Endothelial cell (in vitro differentiated cells): Measurements from ENCODE around the gene MCOLN1. TPM values are rescaled to one million over a fixed set of nuclear protein-coding genes. Genes with fewer than 3 reads are reported as not detected.

Experiments used
- DNase-seq: peaks from one replicate; pipeline ENCODE4 v3.0.0; 2021; ENCODE audit warnings: low spot score
- H3K27ac Mint-ChIP-seq: one replicate; pipeline ENCODE4 v1.8.0; 2021; ENCODE audit warnings: mixed read lengths, inconsistent platforms; ENCODE audit not compliant: unreplicated experiment
- H3K27me3 Mint-ChIP-seq: one replicate; pipeline ENCODE4 v1.8.0; 2021; ENCODE audit warnings: mild to moderate bottlenecking, moderate library complexity, mixed read lengths, inconsistent platforms; ENCODE audit not compliant: unreplicated experiment
- H3K36me3 Mint-ChIP-seq: one replicate; pipeline ENCODE4 v1.8.0; 2021; ENCODE audit warnings: mild to moderate bottlenecking, low read depth, mixed read lengths, inconsistent platforms; ENCODE audit not compliant: unreplicated experiment
- H3K4me1 Mint-ChIP-seq: one replicate; pipeline ENCODE4 v1.8.0; 2021; ENCODE audit warnings: mild to moderate bottlenecking, mixed read lengths, inconsistent platforms; ENCODE audit not compliant: unreplicated experiment
- H3K4me3 Mint-ChIP-seq: one replicate; pipeline ENCODE4 v1.8.0; 2021; ENCODE audit warnings: mild to moderate bottlenecking, mixed read lengths, inconsistent platforms; ENCODE audit not compliant: unreplicated experiment
- H3K9me3 Mint-ChIP-seq: one replicate; pipeline ENCODE4 v1.8.0; 2021; ENCODE audit warnings: mixed read lengths, inconsistent platforms; ENCODE audit not compliant: unreplicated experiment
- CTCF ChIP-seq: fragments of 200-600 bp; sonication (generic); IDR thresholded peaks from one replicate; pipeline ENCODE4 v1.5.0; 2021; ENCODE audit warnings: antibody characterized with exemption; ENCODE audit not compliant: unreplicated experiment
- total RNA-seq: library from RNA; stranded (reverse); fragmentation: NEBNext Ultra II Directional; extraction: Animal tissue kit (Norgen Biotek cat#: 25700); gene quantifications from one replicate; pipeline ENCODE4 v1.2.1, GENCODE V29; 2021; ENCODE audit not compliant: unreplicated experiment

Gene MCOLN1
- total RNA-seq, 1 donor from 2014 or later, result 24.2 TPM

GRCh38 chr19:7524523-7524922 lies 2.1 kb downstream of the MCOLN1 start:
- peaks cover 20% of the 10 kb centered on the region for H3K27me3 Mint-ChIP-seq
- peaks cover 6% of the 10 kb centered on the region for H3K36me3 Mint-ChIP-seq
- H3K4me3 Mint-ChIP-seq, result no peak overlapping the region
- no peak for TF ChIP-seq CTCF
- no peak for DNase-seq
- H3K4me1 Mint-ChIP-seq, result peaks cover 5% of the 10 kb centered on the region
- no peaks in the 10 kb centered on the region for H3K9me3 Mint-ChIP-seq
- no peak overlapping the region for H3K27ac Mint-ChIP-seq

GRCh38 chr19:7524992-7525739 lies 2.7 kb downstream of the MCOLN1 start:
- DNase-seq, result no peak
- Mint-ChIP-seq H3K9me3 (no peaks in the 10 kb centered on the region), H3K4me3 (no peak overlapping the region), H3K36me3 (peaks cover 10% of the 10 kb centered on the region), H3K4me1 (peaks cover 5% of the 10 kb centered on the region), H3K27me3 (peaks cover 20% of the 10 kb centered on the region), H3K27ac (no peak overlapping the region)
- no peak for TF ChIP-seq CTCF

DNA sequence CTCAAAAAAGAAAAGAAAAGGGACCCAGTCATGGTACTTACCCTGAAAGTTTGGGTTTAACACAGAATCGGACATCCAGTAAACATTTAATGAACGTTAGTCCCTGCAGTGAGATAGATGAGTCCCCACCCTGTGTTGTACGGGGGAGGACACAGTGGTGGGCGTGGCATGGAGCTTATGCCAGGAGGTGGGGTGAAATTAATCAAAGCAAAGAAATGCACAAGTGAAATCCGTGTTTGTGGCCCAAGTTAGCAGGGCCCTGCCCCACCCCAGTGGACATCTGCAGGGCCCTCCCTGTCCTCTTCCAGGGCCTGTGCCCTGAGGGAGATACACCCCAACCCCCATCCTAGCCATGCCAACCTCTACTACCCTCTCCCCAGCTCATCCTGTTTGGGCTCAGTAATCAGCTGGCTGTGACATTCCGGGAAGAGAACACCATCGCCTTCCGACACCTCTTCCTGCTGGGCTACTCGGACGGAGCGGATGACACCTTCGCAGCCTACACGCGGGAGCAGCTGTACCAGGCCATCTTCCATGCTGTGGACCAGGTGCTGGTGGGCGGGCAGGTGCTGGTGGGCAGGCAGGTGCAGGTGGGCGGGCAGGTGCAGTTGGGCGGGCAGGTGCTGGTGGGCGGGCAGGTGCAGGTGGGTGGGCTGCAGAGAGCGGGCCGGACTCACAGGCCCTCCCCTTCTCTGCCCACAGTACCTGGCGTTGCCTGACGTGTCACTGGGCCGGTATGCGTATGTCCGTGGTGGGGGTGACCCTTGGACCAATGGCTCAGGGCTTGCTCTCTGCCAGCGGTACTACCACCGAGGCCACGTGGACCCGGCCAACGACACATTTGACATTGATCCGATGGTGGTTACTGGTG lies 3.9 kb downstream of the MCOLN1 start:
- H3K27me3 Mint-ChIP-seq, result peaks cover 20% of the 10 kb centered on the region
- H3K27ac Mint-ChIP-seq, result no peak overlapping the region
- no peak overlapping the region for H3K4me3 Mint-ChIP-seq
- no peak for TF ChIP-seq CTCF
- no peak for DNase-seq
- H3K9me3 Mint-ChIP-seq, result no peaks in the 10 kb centered on the region
- H3K36me3 Mint-ChIP-seq, result peaks cover 8% of the 10 kb centered on the region
- H3K4me1 Mint-ChIP-seq, result peaks cover 5% of the 10 kb centered on the region

DNA sequence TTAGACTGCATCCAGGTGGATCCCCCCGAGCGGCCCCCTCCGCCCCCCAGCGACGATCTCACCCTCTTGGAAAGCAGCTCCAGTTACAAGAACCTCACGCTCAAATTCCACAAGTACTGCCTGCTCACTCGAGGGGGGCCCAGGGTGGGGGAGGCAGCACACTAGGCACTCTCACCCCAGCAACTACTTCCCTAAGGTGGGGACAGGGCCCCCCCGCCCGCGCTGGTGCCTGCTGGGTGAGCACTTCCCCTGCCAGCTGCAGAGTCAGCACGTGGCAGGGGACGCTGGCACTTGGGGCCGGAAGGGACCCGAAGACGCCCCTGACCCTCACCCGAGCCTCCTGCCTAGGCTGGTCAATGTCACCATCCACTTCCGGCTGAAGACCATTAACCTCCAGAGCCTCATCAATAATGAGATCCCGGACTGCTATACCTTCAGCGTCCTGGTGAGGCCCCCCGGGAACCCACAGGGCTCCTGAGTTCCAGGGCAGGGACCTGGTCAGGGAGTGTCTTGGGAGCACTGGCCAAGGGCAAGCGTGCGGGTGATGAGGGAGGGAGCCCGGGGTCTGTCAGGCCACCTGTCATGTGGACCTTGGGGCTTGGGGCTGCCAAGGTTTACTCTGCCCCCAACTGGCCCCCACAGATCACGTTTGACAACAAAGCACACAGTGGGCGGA lies 5.2 kb downstream of the MCOLN1 start:
- no peak for TF ChIP-seq CTCF
- Mint-ChIP-seq H3K4me3 (no peak overlapping the region), H3K27me3 (peaks cover 9% of the 10 kb centered on the region), H3K9me3 (no peaks in the 10 kb centered on the region), H3K4me1 (no peaks in the 10 kb centered on the region), H3K27ac (no peak overlapping the region), H3K36me3 (peaks cover 11% of the 10 kb centered on the region)
- no peak for DNase-seq
